Panc1 (cell line): ENCODE results near the gene FNDC11.

ENCODE experiments used
- CTCF ChIP-seq: fragments of 450-650 bp; IDR thresholded peaks from 2 replicates; pipeline ENCODE4 v1.5.1; 2017; ENCODE audit warnings: mild to moderate bottlenecking
- POLR2AphosphoS5 ChIP-seq: IDR thresholded peaks from 2 replicates; pipeline ENCODE4 v1.6.1; 2012; ENCODE audit warnings: mild to moderate bottlenecking, low read depth, low read length, moderate library complexity
- REST ChIP-seq, 2 experiments: IDR thresholded peaks; 2 replicates each; pipeline ENCODE4 v1.6.1; 2011 to 2012; ENCODE audit warnings: low read depth in 2 of 2, control low read depth in 1 of 2, low read length in 1 of 2, mild to moderate bottlenecking in 1 of 2, moderate library complexity in 1 of 2; ENCODE audit not compliant: insufficient read depth in 1 of 2
- SIN3A ChIP-seq: IDR thresholded peaks from 2 replicates; pipeline ENCODE4 v1.6.1; 2012; ENCODE audit warnings: low read depth, mild to moderate bottlenecking, low read length, moderate library complexity, borderline replicate concordance; ENCODE audit not compliant: insufficient read depth

GRCh38 chr20:63580796-63581461, 27.0 kb downstream of the FNDC11 start:
- no peak for TF ChIP-seq CTCF
- TF ChIP-seq SIN3A = no peak
- no peak for TF ChIP-seq REST (IDR thresholded peaks at IDR 0.05; ENCODE audit: insufficient read depth in 1 of 2, low read depth in 2 of 2, low read length in 1 of 2)
- no peak for TF ChIP-seq POLR2AphosphoS5
